Measurements from ENCODE around the gene ARMC2. TPM values are rescaled to one million over a fixed set of nuclear protein-coding genes. Genes with fewer than 3 reads are reported as not detected.
A peak's percentile ranks its signal among the peaks of the same experiment; 100 is the strongest.

The ARMC2 gene
- polyA plus RNA-seq, 1 of the 3 experiments (the other 2 are of a cell fraction) = 2.4 TPM

- no peak for DNase-seq
- Histone ChIP-seq H3K4me2 (peak overlapping the region; percentile 5; the same call in 1 of the 2 replicates), H3K27me3 (ENCODE audit: insufficient read depth) (no peaks in the 10 kb centered on the region), H3K9me2 (no peaks in the 10 kb centered on the region), H3K9ac (no peak overlapping the region; the same call in 1 of the 2 replicates), H4K20me1 (ENCODE audit: insufficient read depth) (no peaks in the 10 kb centered on the region), H3K27ac (ENCODE audit: low read depth in 2 of 2, low read length in 1 of 2) (peak overlapping the region in 1 of 2 experiments; percentile 80; a peak in 2 of 4 replicates), H2AFZ (ENCODE audit: low read depth) (peak overlapping the region; percentile 75), H3K36me3 (replicated peaks in 1 of 2; ENCODE audit: control insufficient read depth in 1 of 2, insufficient read depth in 2 of 2, low read length in 1 of 2) (no peaks in the 10 kb centered on the region), H3K79me2 (ENCODE audit: insufficient read depth) (no peaks in the 10 kb centered on the region), H3K9me3 (no peaks in the 10 kb centered on the region), H3F3A (replicated peaks; ENCODE audit: insufficient read depth) (peaks cover 10% of the 10 kb centered on the region), H3K4me3 (ENCODE audit: low read depth in 2 of 2, low read length in 1 of 2) (no peak overlapping the region), H3K4me1 (ENCODE audit: control insufficient read depth in 1 of 2, insufficient read depth in 2 of 2, low read depth in 1 of 2, low read length in 1 of 2) (peaks cover 9 to 13% of the 10 kb centered on the region in 2 experiments)
- TF ChIP-seq RFX5 (IDR thresholded peaks at IDR 0.05; ENCODE audit: low read length) (no peak), PBX3 (IDR thresholded peaks at IDR 0.05) (0 out of 2 replicates have a peak, but pooled peaks have one; percentile 8), TCF12 (IDR thresholded peaks at IDR 0.05) (peak; percentile 36; the same call in 1 of the 2 replicates), GABPA (IDR thresholded peaks at IDR 0.05; ENCODE audit: low read depth) (0 out of 2 replicates have a peak, but pooled peaks have one; percentile 33), FOSL2 (IDR thresholded peaks at IDR 0.05; ENCODE audit: borderline replicate concordance, low read depth) (peak; percentile 11; the same call in 1 of the 2 replicates), MXI1 (IDR thresholded peaks at IDR 0.05; ENCODE audit: low read depth, low read length) (no peak)
- ChIA-PET CTCF (interaction anchor here (1.0 to 1.4 kb wide), 4 partner anchors 9 to 171 kb away, joined by 3 to 6 read pairs (median 4); no protein-coding TSS in a partner anchor), POLR2A (no interaction called here)
These were observed 54.2 kb downstream of the ARMC2 start for GRCh38 chr6:108902382-108902792.

- H3K79me2 ChIP-seq (ENCODE audit: insufficient read depth) = no peaks in the 10 kb centered on the region
- TF ChIP-seq ELF1 (IDR thresholded peaks at IDR 0.05) (no peak), EP300 (IDR thresholded peaks at IDR 0.05; ENCODE audit: borderline replicate concordance in 1 of 2, low read depth in 1 of 2, low read length in 1 of 2) (no peak), PBX3 (IDR thresholded peaks at IDR 0.05) (no peak), GABPA (IDR thresholded peaks at IDR 0.05; ENCODE audit: low read depth) (no peak), FOXJ3 (CRISPR knock-in tag; IDR thresholded peaks at IDR 0.05) (no peak)
- no peak overlapping the region for H3K4me2 ChIP-seq
- H3K27me3 ChIP-seq (ENCODE audit: insufficient read depth) = no peaks in the 10 kb centered on the region
- H3K9ac ChIP-seq = no peak overlapping the region
- peaks cover 10% of the 10 kb centered on the region for H3F3A ChIP-seq (replicated peaks; ENCODE audit: insufficient read depth)
- H4K20me1 ChIP-seq (ENCODE audit: insufficient read depth) = no peaks in the 10 kb centered on the region
- H3K9me3 ChIP-seq = no peaks in the 10 kb centered on the region
- DNase-seq = no peak
- 87% methylated on average over 1 of the region's 1 CpG for WGBS (ENCODE audit: low lambda C conversion rate)
- ChIA-PET POLR2A (no interaction called here), CTCF (interaction anchor here (0.7 to 1.2 kb wide), 2 partner anchors 11 to 44 kb away, joined by 3 read pairs; no protein-coding TSS in a partner anchor)
- no peaks in the 10 kb centered on the region for H3K9me2 ChIP-seq
- H2AFZ ChIP-seq (ENCODE audit: low read depth) = no peak overlapping the region
- no peak overlapping the region for H3K27ac ChIP-seq (ENCODE audit: low read depth in 2 of 2, low read length in 1 of 2)
- H3K36me3 ChIP-seq (replicated peaks in 1 of 2; ENCODE audit: control insufficient read depth in 1 of 2, insufficient read depth in 2 of 2, low read length in 1 of 2) = no peaks in the 10 kb centered on the region
- no peak overlapping the region for H3K4me3 ChIP-seq (ENCODE audit: low read depth in 2 of 2, low read length in 1 of 2)
- H3K4me1 ChIP-seq (ENCODE audit: control insufficient read depth in 1 of 2, insufficient read depth in 2 of 2, low read depth in 1 of 2, low read length in 1 of 2) = peaks cover 4 to 8% of the 10 kb centered on the region in 2 experiments; a peak in 3 of 4 replicates
These were observed 55.6 kb downstream of the ARMC2 start for GRCh38 chr6:108903796-108904195.
